ENCODE data around the gene CLIP2.
"Not testable (repeated sequence)": the region's sequence is repeated elsewhere in the genome, so short reads cannot be mapped to it uniquely, and the experiment has no call there.

The CLIP2 gene

GRCh38 chr7:74399006-74399405, 109.8 kb downstream of the CLIP2 start:
- H3K4me3 ChIP-seq (ENCODE audit: low read depth, low read length): no peak overlapping the region
- no peak for DNase-seq (ENCODE audit: low read depth)
- TF ChIP-seq CTCF (IDR thresholded peaks at IDR 0.05; ENCODE audit: low read depth, low read length, missing control alignments): no peak

GRCh38 chr7:74400420-74401136, 111.4 kb downstream of the CLIP2 start:
- no peak overlapping the region for H3K4me3 ChIP-seq (ENCODE audit: low read depth, low read length)
- no peak for DNase-seq (ENCODE audit: low read depth)
- TF ChIP-seq CTCF (IDR thresholded peaks at IDR 0.05; ENCODE audit: low read depth, low read length, missing control alignments): no peak

DNA sequence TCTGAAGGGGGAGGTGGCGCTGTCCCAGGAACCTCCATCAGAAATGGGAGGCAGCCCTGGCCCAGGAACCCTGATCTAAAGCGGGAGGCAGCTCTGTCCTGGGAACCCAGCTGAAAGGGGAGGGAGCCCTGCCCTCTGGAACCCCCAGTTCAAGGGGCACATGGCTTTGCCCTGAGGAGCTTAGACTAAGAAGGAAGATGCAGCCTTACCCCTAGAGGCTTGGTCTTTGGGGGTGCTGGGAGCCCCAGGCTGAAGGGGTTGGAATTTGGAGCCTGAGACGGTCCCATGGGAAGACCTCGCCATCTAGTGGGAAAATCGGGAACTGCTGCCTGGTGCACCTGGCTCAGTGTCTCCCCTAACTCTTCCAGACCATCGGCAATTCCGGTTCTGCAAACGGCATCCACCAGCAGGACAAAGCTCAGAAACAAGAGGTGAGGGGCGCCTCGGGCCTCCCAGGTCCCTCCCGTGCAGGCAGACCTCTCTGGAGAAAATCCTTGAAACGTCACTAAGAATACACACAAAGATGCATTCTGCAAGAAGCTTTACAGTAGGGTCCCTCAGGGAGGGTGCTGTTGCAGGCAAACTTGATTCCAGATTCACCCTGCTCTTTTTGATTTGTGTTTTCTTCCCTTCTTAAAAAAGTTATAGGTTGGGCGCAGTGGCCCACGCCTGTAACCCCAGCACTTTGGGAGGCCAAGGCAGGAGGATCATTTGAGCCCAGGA, 112.1 kb downstream of the CLIP2 start:
- peak; percentile 25 for DNase-seq (ENCODE audit: low read depth)
- H3K4me3 ChIP-seq (ENCODE audit: low read depth, low read length): no peak overlapping the region
- peak; percentile 99 for TF ChIP-seq CTCF (IDR thresholded peaks at IDR 0.05; ENCODE audit: low read depth, low read length, missing control alignments)

DNA sequence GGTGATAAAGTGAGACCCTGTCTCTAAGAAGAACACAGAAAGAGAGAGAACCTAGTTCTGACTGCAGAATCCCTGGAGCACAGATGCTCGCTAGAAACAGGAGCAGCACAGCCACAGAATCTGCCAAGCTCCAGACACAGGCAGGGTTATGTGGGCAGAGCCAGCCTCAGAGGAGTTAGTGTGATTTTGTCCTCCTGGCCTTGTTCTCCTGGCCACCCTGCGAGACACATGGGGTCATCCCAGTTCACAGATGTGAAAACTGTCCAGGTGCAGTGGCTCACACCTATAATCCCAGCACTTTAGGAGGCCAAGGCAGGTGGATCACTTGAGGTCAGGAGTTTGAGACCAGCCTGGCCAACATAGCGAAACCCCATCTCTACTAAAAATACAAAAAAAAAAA, 113.5 kb downstream of the CLIP2 start:
- H3K4me3 ChIP-seq (ENCODE audit: low read depth, low read length); DNase-seq (ENCODE audit: low read depth): not testable (repeated sequence)

DNA sequence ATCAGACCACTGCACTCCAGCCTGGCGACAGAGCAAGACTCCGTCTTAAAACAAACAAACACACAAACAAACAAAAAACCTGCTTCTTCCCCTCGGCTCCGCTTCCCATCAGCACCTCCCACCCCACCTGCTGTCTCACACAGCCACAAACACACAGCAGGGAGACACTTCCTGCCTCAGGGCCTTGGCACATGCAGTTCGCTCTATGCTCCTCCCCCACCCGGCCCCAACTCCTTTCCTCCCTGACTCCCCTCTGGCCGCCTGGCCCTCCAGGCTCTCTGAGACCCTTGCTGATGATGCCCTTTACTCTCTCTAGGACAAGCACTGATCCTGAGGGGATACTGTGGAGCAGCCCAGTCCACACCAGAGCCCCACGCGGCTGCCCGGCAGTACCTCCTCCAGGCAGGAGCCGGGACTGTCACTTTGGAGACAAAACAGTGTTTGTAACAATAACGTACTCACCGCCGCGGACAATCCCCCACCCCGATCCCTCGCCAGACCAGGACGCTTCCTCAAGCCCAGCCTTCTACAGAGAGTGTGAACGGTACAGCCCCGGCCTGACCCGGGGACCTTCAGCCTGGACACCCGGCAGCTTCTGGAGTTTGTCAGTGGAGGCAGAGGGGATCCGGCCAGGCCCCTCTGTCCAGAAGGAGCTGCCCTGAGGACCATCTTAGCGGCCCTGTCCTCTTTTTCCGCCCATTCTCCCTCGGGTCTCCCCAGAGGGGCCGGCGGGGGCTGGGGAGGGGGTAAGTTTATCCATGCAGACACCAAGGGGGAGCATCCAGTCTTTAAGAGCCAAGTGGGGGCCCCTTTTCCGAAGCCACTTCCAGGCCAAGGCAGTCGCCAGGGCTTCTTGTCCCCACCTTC, 114.5 kb downstream of the CLIP2 start:
- TF ChIP-seq CTCF (IDR thresholded peaks at IDR 0.05; ENCODE audit: low read depth, low read length, missing control alignments): no peak
- no peak for DNase-seq (ENCODE audit: low read depth)
- no peak overlapping the region for H3K4me3 ChIP-seq (ENCODE audit: low read depth, low read length)

- no peak overlapping the region for H3K4me3 ChIP-seq (ENCODE audit: low read depth, low read length)
- no peak for DNase-seq (ENCODE audit: low read depth)
- no peak for TF ChIP-seq CTCF (IDR thresholded peaks at IDR 0.05; ENCODE audit: low read depth, low read length, missing control alignments)
Measured at GRCh38 chr7:74404388-74404700, 115.1 kb downstream of the CLIP2 start.

- TF ChIP-seq CTCF (IDR thresholded peaks at IDR 0.05; ENCODE audit: low read depth, low read length, missing control alignments): no peak
- H3K4me3 ChIP-seq (ENCODE audit: low read depth, low read length): no peak overlapping the region
Measured at GRCh38 chr7:74404741-74405140, 115.5 kb downstream of the CLIP2 start.

More at GRCh38 chr7:74404741-74405140, 115.5 kb downstream of the CLIP2 start:
- DNase-seq (ENCODE audit: low read depth): no peak
